ENCODE measurements around the gene SYT5. TPM values are rescaled to one million over a fixed set of nuclear protein-coding genes. Genes with fewer than 3 reads are reported as not detected.
"Not testable (repeated sequence)": the region's sequence is repeated elsewhere in the genome, so short reads cannot be mapped to it uniquely, and the experiment has no call there.

The SYT5 gene
- total RNA-seq, 1 experiment from 2014 or later, result 0.07 TPM

DNA sequence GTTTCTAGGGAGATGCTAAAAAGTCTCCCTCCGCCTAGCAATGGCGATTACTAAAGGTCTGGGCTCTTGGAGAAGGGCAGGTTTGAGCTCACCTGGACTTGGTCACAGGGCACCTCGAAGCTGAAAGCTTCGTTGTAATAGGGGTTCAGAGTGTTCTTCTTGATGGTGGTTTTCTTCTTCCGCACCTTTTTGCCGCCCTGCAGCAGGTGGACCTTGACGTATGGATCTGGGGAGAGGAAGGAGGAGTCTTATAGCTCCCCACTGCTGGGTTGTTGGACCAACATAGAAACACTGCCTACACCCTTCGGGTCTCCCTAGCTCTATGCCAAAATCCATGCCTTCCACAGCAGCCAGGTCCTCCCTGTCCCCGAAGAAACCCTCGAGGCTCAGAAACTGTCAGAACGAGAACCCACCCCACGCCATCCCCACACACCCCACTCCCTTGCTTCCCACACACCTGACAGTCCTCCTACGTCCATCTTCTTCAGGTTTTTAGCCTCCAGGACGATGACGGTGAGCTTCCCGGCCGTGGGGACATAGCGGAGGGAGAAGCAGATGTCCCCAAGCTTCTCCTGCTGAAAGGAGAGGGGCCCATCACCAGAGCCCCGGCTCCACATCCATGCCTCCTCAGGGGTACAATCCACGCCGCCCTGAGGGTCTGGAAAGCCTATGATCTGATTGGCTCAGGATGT, 5.5 kb downstream of the SYT5 start:
- DNase-seq (ENCODE audit: low read depth), result no peak
- in situ Hi-C loops (cut with HindIII; ENCODE audit: low pct_unique_long_range_greater_than_20kb, low sequenced_read_pairs), result loop anchor here (10.0 kb wide), 2 partner anchors 240 to 450 kb away; partner anchors contain the start of gene ZNF784

DNA sequence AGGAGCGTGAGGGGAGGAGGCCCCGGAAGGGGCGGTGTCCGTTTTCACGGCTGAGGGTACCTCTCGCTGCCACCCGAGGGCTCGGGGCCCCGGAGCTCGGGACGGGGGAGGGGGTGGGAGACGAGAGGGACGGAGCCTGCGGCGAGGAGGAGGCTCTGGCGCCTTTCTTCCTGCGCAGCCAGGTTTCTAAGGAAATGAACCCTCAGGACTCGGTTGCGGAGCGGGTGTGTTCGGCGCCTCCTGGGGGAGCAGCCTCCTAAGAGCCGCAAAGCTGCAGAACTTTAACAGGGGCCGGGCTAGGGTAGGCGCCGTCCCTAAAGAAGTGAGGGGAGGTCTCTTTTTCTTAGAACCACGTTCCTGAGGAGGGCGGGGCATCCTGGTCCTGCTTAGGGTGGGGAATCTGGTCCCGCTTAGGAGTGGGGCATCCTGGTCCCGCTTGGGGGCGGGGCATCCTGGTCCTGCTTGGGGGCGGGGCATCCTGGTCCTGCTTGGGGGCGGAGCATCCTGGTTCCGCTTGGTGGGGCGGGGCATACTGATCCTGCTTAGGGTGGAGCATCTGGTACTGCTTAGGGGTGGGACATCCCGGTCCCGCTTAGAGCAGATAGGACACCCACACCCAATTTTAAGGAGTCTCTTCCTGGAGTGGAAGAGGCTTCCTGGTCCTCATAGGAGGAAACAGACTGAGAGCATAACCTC, 6.2 kb downstream of the SYT5 start:
- no peak for DNase-seq (ENCODE audit: low read depth)
- in situ Hi-C loops (cut with HindIII; ENCODE audit: low pct_unique_long_range_greater_than_20kb, low sequenced_read_pairs), result loop anchor here (10.0 kb wide), 2 partner anchors 241 to 451 kb away; partner anchors contain the start of gene ZNF784

DNA sequence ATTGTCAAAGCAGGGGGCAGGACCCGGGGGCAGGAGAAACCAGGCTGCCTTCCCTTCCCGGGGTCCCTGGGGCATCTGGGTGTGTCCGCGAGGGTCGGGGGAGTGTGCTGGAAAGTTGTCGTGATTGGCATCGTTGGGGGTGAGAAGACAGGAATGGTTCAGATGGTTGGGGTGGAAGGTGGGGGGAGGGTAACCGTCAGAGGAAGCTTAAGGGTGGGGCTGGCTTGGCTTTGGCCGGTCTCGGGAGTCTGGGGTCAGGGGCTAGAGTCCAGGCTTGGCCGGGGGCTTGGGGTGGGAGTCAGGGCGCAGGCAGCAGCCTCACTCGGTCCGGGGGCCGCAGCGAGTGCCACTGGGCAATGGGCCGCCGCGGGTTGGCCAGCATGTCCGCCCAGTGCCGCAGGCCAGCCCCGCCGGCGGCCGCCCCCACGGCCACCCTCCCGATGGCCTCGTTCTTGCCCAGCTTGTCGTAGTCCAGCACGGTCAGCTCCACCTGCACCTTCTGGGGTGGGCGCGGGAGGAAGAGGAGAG, 6.8 kb downstream of the SYT5 start:
- DNase-seq (ENCODE audit: low read depth), result no peak
- in situ Hi-C loops (cut with HindIII; ENCODE audit: low pct_unique_long_range_greater_than_20kb, low sequenced_read_pairs), result loop anchor here (10.0 kb wide), 2 partner anchors 242 to 452 kb away; partner anchors contain the start of gene ZNF784

DNA sequence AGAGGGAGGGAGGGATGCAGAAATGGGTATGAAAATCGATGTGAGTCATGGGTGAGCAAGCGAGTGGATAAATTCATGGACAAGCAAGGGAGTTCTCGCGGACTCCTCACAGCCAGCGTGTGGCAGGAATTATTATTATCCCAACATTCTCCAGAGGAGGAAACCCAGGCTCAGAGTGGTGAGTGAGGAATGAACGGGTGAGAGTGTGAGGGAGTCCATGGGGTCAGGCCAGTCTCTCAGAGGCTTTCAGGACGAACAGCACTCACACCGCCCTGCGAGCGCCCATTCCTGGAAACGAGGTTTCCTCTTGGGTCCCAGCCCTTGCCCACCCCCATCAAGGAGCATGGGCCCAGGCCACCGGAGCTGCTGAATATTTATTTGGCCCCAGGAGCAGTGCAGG, 7.3 kb downstream of the SYT5 start:
- in situ Hi-C loops (cut with HindIII; ENCODE audit: low pct_unique_long_range_greater_than_20kb, low sequenced_read_pairs), result loop anchor here (10.0 kb wide), 2 partner anchors 242 to 452 kb away; partner anchors contain the start of gene ZNF784
- DNase-seq (ENCODE audit: low read depth), result no peak

DNA sequence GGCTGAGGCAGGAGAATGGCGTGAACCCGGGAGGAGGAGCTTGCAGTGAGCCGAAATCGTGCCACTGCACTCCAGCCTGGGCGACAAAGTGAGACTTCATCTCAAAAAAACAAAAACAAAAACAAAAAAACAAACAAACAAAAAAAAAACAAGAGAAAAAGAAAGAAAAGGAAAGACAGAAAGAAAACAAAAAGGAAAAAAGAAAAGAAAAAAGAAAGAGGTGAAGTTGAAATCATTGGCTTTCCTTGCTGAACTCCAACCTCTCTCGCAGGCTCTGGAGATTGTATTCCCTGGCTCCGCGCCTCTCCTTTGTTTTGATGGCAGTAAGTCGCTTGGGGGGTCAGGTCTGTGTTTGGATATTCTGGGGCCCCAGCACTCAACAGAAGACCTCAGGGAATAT, 7.8 kb downstream of the SYT5 start:
- in situ Hi-C loops (cut with HindIII; ENCODE audit: low pct_unique_long_range_greater_than_20kb, low sequenced_read_pairs), result loop anchor here (10.0 kb wide), 2 partner anchors 242 to 452 kb away; partner anchors contain the start of gene ZNF784
- DNase-seq (ENCODE audit: low read depth), result not testable (repeated sequence)

DNA sequence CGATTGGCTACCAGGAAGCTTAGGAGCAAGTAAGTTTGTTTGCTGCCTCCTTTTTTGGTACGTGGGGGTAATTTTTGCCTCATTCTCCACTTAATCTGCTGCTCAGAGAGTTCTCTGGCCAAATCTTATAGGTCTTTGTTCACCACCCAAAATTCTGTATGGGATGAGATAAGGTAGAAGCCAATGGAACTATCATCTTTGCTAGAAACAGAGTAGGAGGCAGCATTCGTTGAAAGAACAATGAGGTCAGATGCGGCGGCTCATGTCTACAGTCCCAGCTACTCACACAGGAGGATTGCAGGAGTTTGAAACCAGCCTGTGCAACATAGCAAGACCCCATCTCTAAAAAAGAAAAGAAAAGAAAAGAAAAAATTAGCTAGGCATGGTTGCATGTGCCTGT, 8.6 kb downstream of the SYT5 start:
- in situ Hi-C loops (cut with HindIII; ENCODE audit: low pct_unique_long_range_greater_than_20kb, low sequenced_read_pairs), result loop anchor here (10.0 kb wide), 2 partner anchors 243 to 453 kb away; partner anchors contain the start of gene ZNF784
- no peak for DNase-seq (ENCODE audit: low read depth)

DNA sequence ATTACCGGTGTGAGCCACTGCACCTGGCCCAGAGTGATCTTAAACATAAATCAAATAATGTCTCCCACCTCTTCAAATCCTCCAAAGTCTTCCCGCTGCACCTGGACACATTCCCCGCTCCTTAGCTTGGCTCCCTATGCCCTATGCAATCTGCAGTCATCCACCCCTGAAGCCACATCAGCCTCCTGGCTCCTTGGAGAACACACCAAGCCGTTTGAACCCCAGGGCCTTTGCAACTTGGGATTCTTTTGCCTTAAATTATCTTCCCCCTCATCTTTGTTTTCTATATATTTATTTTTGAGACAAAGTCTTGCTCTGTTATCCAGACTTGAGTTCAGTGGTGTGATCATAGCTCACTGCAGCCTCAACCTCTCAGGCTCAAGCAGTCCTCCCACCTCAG, 11.0 kb downstream of the SYT5 start:
- in situ Hi-C loops (cut with HindIII; ENCODE audit: low pct_unique_long_range_greater_than_20kb, low sequenced_read_pairs), result no loop called here
- DNase-seq (ENCODE audit: low read depth), result no peak

DNA sequence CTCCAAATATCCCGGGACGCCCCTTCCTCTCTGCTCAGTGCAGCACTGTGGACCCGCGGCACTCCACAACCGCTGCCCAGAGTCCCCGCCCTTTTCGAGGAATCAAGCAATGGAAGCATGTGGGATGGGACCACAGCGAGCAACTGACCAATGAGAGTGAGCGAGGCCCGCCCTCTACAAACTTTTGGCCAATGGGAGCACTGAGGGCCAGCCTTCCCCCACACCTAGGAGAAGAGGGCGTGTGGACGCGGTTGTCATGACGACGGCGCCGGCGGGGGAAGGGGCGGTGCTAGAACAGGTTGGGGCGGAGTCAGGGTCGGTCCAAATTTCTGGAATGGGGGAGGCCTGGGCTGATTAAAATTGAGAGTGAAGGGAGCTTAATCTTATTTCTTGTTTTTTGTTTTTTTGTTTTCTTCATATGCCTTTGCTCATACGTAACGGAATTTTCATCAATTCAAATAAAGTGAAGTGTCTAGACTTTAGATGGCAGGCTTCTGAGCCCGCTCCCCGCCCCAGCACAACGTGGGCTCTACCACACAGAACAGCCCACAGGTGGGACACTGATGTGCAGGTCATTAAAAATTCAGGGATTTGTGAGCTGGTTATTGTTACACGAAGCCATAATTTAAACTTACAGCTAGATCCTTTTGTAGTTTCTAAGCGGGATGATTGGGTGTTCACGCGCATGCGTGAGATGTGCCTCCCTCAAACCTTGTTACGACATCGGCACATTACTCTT, 13.4 kb downstream of the SYT5 start, which contains the start of gene DNAAF3:
Gene DNAAF3 (minus strand): TSS at position 84 of the 739 bp plus-strand sequence. CDS start 200 bp downstream, outside the sequence.
- peak; percentile 98 for DNase-seq (ENCODE audit: low read depth)
- in situ Hi-C loops (cut with HindIII; ENCODE audit: low pct_unique_long_range_greater_than_20kb, low sequenced_read_pairs), result no loop called here

DNA sequence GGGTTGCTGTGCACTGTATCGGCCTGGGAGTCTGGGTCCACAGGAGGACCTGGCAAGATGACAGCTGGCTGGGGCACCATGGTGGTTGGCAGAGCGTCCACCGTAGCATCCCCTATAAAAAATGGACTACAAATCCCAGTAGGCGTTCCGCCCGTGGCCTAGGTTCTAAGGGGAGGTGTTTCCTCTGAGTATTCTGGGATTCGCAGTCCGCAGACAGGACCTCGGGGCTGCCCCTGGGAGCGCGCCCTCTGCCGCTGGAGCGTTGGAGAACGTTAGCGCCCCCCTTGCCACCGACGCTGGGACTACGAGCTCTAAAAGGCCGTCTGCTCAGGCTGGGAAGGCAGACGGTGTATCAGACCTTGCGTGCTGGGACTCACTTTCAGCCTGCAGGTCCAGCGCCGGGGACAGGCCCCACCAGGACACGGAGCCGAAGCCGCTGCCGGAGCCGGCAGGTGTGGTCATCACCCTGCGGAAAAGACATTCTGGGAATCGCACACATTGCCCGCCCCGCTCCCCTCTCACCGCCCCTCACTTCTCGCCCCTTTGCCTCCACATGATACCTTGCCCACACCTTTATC, 14.0 kb downstream of the SYT5 start:
- in situ Hi-C loops (cut with HindIII; ENCODE audit: low pct_unique_long_range_greater_than_20kb, low sequenced_read_pairs), result no loop called here
- DNase-seq (ENCODE audit: low read depth), result peak; percentile 86

DNA sequence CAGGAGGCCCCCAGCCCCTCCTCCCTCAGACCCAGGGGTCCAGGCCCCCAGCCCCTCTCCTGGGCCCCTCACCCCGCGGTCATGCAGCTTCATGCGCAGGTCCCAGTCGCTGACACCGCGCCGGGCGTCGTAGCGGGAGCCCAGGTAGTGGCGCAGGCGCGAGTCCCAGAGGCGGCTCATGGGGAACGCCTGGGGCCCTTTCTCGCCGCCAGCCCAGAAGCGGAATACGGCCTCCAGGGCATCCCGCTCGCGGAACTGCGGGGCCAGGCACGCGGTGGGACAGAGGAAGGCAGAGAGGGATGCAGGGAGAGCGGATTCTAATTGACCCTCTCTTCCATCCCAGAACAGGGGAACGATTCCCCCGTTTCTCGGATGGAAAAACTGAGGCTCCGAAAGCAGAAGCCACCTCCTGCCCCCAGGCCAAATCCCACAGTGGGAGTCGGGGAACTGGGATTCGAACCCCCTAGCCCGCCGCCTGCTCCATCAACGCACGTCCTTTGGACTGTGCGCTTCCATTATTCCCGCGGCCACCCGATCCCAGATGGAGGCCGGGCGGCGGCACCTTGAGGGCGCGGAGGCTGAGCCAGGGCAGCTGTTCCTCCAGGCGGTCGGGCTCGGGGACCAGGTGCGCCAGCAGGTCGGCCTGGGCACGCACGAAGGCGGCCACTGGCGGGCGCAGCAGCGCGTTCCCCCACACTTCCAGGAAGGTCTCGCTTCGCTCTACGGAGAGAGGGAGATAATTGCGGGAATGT, 18.3 kb downstream of the SYT5 start:
- DNase-seq (ENCODE audit: low read depth), result no peak
- in situ Hi-C loops (cut with HindIII; ENCODE audit: low pct_unique_long_range_greater_than_20kb, low sequenced_read_pairs), result no loop called here

DNA sequence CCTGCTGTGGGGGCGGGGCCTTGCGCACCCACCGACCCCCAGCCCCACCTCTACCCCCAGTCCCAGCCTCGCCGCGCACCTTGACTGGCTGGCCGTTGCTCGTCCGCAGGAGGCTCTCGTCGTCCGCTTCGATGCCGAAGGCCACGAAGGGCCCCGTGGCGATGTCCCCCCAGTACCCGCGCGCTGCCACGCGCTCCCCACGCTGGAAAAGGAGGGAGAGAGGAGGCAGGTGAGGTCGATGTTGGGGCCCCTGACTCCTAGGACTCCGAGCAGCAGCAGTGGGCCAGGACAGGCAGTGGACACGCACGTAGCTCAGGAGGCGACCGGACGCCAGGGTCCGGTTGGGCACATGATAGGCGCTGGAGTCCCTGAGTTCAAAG, 19.1 kb downstream of the SYT5 start:
- DNase-seq (ENCODE audit: low read depth), result no peak
- in situ Hi-C loops (cut with HindIII; ENCODE audit: low pct_unique_long_range_greater_than_20kb, low sequenced_read_pairs), result no loop called here

DNA sequence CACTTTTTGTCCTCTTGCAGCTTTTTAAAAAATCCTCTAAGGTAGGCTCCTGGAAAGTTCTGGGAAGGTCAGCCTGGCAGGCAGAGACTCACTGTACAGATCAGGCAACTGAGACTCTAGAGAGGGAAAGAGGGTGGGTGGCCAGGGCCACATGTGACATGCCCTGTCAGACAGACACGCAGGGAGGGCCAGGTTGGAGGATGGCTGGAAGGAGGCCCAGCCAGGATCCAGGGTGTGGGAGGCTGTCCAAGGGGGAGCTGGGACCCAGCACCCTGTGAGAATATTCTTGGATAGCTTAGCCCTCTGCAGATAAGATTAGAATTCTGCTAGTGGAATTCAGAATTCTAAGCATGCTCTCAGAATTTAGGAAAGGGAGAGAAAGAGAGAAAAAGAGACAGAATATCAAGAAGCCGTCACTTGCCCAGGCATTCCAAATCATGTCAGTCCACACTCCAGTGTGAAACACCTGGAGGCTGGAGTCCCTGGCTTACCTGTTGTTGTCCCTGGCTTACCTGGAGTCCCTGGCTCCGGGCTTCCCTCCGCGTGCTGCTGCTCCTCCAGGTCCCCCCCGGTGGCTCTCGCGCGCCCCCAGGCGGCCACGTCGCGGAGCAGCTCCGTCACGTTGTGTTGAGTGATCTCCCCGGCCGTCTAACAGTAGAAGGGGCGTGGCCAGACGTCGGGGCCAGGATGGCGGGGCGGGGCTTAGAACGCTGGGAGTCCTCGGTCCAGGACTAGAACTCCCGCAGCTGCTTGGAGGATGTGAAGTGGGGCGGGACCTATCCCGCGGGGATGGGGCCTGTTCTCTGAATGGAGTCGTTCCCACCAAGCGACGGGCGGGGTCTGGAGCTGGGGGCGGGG, 19.7 kb downstream of the SYT5 start:
- DNase-seq (ENCODE audit: low read depth), result peak; percentile 94
- in situ Hi-C loops (cut with HindIII; ENCODE audit: low pct_unique_long_range_greater_than_20kb, low sequenced_read_pairs), result no loop called here

DNA sequence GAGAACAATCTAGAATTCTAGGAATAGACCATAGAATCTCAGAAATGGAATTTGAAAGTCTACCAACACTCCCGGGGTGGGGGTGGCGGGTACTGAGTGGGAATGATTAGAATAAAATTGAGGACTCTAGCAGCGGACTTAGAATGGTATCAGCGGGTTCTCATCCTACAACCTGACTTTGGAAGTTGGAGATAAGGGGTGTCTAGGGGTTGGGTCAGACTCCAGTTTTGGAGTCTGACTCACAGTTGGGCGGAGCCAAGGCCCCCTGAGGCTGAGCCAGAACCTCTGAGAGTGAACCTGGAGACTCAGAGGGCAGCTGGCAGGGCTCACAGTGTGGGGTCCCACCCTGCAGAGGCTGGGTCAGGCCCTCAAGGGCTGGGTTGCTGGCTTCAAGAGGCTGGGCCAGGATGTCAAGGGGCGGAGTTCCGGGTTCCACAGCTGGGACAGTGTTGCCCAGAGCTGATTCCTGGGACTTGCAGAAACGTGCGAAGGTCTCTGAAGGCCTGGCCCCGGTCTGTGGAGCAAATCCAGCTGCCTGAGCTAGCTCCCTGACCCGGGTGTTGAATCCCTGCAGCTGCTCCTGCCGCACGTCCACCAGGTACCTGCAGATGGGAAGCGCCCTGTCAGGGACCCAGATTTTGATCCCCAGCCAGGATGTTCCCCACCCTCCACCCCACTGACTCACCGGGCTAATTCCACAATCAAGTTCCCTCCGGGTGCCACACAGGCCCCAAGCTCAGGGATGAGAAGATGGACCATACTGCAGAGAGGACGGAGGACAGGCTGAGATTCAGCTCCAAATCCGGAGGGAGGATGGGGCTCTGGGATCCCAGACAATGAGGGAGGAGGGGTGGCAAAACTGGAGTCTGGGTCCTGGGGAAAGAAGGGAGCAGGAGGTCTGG, 21.0 kb downstream of the SYT5 start:
- DNase-seq (ENCODE audit: low read depth), result no peak
- in situ Hi-C loops (cut with HindIII; ENCODE audit: low pct_unique_long_range_greater_than_20kb, low sequenced_read_pairs), result no loop called here

DNA sequence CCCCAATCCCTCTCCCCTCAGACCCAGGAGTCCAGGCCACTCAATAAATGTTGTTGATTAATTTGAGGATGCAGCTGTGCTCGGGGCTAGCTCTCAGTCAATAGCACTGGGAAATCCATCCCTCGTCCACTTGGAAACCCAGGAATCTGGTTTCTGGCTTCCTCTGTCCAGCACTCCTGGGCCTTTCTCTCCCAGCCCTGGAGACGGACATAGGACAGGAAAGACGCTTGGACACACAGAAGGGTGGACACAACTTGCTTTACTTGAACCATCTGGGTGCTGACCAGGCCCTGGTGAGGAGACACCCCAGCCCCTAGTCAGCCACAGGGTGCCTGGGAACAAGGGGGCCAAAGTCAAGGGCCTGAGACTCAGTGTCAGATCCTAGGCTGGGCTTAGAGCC, 21.7 kb downstream of the SYT5 start:
- in situ Hi-C loops (cut with HindIII; ENCODE audit: low pct_unique_long_range_greater_than_20kb, low sequenced_read_pairs), result no loop called here

DNA sequence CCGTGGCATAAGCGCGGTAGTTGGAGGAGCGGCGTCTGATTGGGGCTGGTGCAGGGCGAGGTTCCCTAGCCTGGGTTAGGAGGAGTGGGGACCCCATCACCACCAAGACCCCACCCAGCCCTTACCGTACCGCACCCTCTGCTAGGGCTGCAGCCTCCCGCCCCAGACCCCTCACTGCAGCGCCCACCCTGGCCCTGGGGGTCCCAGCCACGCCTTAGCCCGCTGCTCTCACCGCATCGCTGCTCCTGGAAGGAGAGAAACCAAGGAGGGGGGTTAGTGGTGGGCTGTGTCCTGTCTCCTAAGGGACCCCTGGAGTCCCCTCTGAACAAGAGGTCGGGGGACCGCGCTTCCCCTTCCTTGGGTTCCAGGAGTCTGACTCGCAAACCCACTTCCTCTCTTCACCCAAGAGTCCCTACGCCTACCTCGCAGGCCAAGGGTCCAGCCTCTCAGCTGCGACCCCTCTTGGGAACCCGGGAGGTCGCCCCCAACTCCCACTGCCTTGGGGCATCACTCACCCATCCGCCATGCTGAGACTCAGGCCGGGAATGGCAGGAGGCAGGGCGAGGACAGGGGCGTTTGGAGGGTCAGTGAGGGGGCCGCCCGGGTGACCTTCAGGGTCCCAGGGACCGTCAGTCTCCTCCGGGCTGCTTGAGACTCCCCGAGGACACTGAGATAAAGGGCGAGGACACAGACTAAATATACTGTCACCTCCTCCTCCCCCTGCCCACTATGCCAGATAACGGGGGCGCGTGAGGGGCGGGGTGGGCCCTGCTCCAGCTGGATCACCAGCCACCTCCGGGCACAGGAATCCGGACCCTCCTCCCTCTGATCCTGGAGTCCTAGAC, 22.8 kb downstream of the SYT5 start, which contains the start of gene TNNI3:
Gene TNNI3 (minus strand): TSS at position 669 of the 845 bp plus-strand sequence. CDS start 143 bp downstream, at position 526.
- DNase-seq (ENCODE audit: low read depth), result no peak
- in situ Hi-C loops (cut with HindIII; ENCODE audit: low pct_unique_long_range_greater_than_20kb, low sequenced_read_pairs), result no loop called here

More for the DNA sequence above, 21.7 kb downstream of the SYT5 start:
- DNase-seq (ENCODE audit: low read depth), result no peak

All from Caki2 (cell line).